Measurements from ENCODE around the gene GAB4.

The GAB4 gene

DNA sequence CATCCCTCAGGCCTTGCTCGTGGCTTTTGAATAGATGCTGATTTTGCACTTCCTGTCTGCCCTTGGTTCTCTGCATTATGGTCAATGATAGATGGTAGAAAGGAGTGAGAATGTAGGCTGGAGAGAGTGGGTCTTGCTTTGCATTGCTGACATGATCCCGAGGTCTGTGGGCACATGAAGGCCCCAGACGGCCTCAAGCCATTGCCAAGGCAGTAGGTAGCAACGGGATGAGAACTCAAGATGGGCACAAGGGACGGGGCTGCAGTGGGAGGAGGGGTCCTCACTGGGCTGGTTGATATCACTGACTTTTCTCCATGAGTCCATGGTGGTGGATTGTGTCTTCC is 54.0 kb downstream of the GAB4 start:
- H3K4me3 ChIP-seq (ENCODE audit: low read depth, low read length): no peak overlapping the region
- H3K36me3 ChIP-seq (ENCODE audit: control insufficient read depth in 2 of 2, insufficient read depth in 1 of 2, low read length in 2 of 2): no peaks in the 10 kb centered on the region
- CTCF ChIA-PET: interaction anchor here (1.2 kb wide), 1 partner anchor 38 kb away, joined by 4 read pairs; no protein-coding TSS in a partner anchor
- POLR2A ChIA-PET: no interaction called here
- no peak for TF ChIP-seq ZNF510 (tag by site-specific recombination; IDR thresholded peaks at IDR 0.05; ENCODE audit: insufficient replicate concordance)
- TF ChIP-seq ZNF354C (tag by site-specific recombination; IDR thresholded peaks at IDR 0.05; ENCODE audit: borderline replicate concordance, low read depth): no peak
- TF ChIP-seq, protein P1, sequence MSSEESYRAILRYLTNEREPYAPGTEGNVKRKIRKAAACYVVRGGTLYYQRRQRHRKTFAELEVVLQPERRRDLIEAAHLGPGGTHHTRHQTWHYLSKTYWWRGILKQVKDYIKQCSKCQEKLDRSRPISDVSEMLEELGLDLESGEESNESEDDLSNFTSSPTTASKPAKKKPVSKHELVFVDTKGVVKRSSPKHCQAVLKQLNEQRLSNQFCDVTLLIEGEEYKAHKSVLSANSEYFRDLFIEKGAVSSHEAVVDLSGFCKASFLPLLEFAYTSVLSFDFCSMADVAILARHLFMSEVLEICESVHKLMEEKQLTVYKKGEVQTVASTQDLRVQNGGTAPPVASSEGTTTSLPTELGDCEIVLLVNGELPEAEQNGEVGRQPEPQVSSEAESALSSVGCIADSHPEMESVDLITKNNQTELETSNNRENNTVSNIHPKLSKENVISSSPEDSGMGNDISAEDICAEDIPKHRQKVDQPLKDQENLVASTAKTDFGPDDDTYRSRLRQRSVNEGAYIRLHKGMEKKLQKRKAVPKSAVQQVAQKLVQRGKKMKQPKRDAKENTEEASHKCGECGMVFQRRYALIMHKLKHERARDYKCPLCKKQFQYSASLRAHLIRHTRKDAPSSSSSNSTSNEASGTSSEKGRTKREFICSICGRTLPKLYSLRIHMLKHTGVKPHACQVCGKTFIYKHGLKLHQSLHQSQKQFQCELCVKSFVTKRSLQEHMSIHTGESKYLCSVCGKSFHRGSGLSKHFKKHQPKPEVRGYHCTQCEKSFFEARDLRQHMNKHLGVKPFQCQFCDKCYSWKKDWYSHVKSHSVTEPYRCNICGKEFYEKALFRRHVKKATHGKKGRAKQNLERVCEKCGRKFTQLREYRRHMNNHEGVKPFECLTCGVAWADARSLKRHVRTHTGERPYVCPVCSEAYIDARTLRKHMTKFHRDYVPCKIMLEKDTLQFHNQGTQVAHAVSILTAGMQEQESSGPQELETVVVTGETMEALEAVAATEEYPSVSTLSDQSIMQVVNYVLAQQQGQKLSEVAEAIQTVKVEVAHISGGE (tag by site-specific recombination; conservative IDR thresholded peaks at IDR 0.05; ENCODE audit: low read depth): no peak
- no peaks in the 10 kb centered on the region for H3K9me3 ChIP-seq (ENCODE audit: control insufficient read depth, insufficient read depth, low read depth, low read length)
- no peaks in the 10 kb centered on the region for H3K4me1 ChIP-seq (ENCODE audit: control insufficient read depth, insufficient read depth, low read length)
- no peak overlapping the region for H3K27ac ChIP-seq (ENCODE audit: extremely low read depth, low read depth, low read length)

DNA sequence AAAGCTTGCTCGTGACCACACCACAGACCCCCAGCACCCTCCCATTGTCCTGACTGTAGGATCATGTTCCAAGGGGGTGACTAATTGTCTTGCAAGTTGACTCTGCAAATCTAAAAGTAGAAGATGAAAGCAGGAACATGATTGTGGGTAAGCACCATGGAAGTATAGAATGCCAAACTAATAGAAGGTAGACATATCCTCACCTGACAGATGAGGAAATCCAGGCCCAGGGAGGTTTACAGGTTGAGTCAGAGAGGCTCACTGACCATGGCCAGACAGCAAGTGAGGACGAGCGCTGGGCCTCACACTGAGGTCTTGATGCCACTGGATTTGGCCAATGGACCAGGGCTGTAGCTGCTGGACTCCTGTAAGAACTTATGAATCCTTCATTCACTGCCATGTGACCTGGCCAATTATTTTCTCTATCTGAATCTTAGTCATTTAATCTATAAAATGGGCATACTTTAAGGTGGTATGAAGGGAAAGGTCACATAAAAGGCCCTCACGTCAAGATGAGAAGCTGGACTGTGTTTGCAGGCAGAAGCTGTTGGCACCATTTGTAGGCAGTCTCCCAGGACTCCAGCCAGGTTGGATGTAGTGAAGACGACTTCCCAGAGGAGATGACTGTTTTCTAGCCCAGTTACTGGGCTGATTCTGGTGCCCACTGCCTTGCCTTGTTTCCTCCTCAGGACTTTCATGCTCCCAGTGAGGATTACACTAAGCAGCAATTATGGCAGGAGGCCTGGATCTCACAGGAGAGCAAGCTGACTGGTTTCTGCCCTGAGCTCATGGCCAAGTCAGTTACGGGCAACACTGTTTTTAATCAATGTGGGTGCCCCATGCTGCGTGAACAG is 54.6 kb downstream of the GAB4 start:
- Histone ChIP-seq H3K36me3 (ENCODE audit: control insufficient read depth in 2 of 2, insufficient read depth in 1 of 2, low read length in 2 of 2) (no peaks in the 10 kb centered on the region), H3K4me1 (ENCODE audit: control insufficient read depth, insufficient read depth, low read length) (no peaks in the 10 kb centered on the region), H3K27ac (ENCODE audit: extremely low read depth, low read depth, low read length) (no peak overlapping the region), H3K9me3 (ENCODE audit: control insufficient read depth, insufficient read depth, low read depth, low read length) (no peaks in the 10 kb centered on the region), H3K4me3 (ENCODE audit: low read depth, low read length) (no peak overlapping the region)
- POLR2A ChIA-PET: no interaction called here
- CTCF ChIA-PET: interaction anchor here (1.2 kb wide), 1 partner anchor 37 kb away, joined by 4 read pairs; no protein-coding TSS in a partner anchor
- TF ChIP-seq ZNF394 (tag by site-specific recombination; IDR thresholded peaks at IDR 0.05; ENCODE audit: borderline replicate concordance) (no peak), FEZF1 (tag by site-specific recombination; IDR thresholded peaks at IDR 0.05) (no peak), ZNF626 (tag by site-specific recombination; IDR thresholded peaks at IDR 0.05) (no peak), ZNF623 (tag by site-specific recombination; IDR thresholded peaks at IDR 0.05) (no peak), ZNF433 (tag by site-specific recombination; IDR thresholded peaks at IDR 0.05; ENCODE audit: low read depth) (no peak), ZNF747 (tag by site-specific recombination; IDR thresholded peaks at IDR 0.05) (no peak), ZNF426 (tag by site-specific recombination; IDR thresholded peaks at IDR 0.05) (no peak), PRDM1 (tag by site-specific recombination; IDR thresholded peaks at IDR 0.05) (no peak), ZNF112 (tag by site-specific recombination; IDR thresholded peaks at IDR 0.05) (no peak), ZNF138 (tag by site-specific recombination; IDR thresholded peaks at IDR 0.05; ENCODE audit: borderline replicate concordance) (no peak), ZNF175 (tag by site-specific recombination; IDR thresholded peaks at IDR 0.05) (no peak)
- TF ChIP-seq, protein P2, sequence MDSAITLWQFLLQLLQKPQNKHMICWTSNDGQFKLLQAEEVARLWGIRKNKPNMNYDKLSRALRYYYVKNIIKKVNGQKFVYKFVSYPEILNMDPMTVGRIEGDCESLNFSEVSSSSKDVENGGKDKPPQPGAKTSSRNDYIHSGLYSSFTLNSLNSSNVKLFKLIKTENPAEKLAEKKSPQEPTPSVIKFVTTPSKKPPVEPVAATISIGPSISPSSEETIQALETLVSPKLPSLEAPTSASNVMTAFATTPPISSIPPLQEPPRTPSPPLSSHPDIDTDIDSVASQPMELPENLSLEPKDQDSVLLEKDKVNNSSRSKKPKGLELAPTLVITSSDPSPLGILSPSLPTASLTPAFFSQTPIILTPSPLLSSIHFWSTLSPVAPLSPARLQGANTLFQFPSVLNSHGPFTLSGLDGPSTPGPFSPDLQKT (IDR thresholded peaks at IDR 0.05; ENCODE audit: borderline replicate concordance, low read depth, low read length): no peak
- TF ChIP-seq, protein P3, sequence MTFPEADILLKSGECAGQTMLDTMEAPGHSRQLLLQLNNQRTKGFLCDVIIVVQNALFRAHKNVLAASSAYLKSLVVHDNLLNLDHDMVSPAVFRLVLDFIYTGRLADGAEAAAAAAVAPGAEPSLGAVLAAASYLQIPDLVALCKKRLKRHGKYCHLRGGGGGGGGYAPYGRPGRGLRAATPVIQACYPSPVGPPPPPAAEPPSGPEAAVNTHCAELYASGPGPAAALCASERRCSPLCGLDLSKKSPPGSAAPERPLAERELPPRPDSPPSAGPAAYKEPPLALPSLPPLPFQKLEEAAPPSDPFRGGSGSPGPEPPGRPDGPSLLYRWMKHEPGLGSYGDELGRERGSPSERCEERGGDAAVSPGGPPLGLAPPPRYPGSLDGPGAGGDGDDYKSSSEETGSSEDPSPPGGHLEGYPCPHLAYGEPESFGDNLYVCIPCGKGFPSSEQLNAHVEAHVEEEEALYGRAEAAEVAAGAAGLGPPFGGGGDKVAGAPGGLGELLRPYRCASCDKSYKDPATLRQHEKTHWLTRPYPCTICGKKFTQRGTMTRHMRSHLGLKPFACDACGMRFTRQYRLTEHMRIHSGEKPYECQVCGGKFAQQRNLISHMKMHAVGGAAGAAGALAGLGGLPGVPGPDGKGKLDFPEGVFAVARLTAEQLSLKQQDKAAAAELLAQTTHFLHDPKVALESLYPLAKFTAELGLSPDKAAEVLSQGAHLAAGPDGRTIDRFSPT (tag by site-specific recombination; IDR thresholded peaks at IDR 0.05): no peak
- TF ChIP-seq, protein P4, sequence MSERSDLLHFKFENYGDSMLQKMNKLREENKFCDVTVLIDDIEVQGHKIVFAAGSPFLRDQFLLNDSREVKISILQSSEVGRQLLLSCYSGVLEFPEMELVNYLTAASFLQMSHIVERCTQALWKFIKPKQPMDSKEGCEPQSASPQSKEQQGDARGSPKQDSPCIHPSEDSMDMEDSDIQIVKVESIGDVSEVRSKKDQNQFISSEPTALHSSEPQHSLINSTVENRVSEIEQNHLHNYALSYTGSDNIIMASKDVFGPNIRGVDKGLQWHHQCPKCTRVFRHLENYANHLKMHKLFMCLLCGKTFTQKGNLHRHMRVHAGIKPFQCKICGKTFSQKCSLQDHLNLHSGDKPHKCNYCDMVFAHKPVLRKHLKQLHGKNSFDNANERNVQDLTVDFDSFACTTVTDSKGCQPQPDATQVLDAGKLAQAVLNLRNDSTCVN (tag by site-specific recombination; optimal IDR thresholded peaks at IDR 0.05): no peak
- TF ChIP-seq, protein P5, sequence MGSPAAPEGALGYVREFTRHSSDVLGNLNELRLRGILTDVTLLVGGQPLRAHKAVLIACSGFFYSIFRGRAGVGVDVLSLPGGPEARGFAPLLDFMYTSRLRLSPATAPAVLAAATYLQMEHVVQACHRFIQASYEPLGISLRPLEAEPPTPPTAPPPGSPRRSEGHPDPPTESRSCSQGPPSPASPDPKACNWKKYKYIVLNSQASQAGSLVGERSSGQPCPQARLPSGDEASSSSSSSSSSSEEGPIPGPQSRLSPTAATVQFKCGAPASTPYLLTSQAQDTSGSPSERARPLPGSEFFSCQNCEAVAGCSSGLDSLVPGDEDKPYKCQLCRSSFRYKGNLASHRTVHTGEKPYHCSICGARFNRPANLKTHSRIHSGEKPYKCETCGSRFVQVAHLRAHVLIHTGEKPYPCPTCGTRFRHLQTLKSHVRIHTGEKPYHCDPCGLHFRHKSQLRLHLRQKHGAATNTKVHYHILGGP (tag by site-specific recombination; IDR thresholded peaks at IDR 0.05): no peak
